ENCODE results near the gene MUS81. TPM values are rescaled to one million over a fixed set of nuclear protein-coding genes. Genes with fewer than 3 reads are reported as not detected.

The MUS81 gene
- total RNA-seq, 1 donor from 2014 or later, result 68.5 TPM

DNA sequence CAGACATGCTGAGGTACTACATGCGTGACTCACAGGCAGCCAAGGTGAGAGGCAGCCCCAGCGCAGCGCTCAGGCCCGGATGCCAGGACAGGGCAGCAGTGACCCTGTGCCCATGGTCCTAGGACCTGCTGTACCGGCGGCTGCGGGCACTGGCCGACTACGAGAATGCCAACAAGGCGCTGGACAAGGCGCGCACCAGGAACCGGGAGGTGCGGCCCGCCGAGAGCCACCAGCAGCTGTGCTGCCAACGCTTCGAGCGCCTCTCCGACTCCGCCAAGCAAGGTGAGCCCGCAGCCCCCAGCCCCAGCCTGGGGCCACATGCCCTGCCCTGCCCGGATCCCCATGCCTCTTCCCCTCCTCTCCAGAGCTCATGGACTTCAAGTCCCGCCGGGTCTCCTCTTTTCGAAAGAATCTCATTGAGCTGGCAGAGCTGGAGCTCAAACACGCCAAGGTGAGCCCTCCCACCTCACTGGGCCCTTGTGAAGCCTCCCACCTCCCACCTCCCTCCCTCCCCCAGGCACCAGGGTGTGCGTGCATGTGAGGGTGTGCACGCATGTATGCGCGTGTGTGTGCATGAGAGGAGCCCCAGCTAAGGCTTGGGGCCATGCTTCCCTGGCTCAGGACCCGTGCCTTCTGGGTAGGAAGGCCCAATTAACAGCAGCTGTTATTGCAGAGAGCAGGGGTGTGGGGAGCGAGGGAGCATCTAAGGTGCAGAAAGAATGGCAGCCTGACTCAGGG is 7.6 kb upstream of the MUS81 start:
- peaks cover 4% of the 10 kb centered on the region for H3K9me3 Mint-ChIP-seq (ENCODE audit: unreplicated experiment)
- TF ChIP-seq, protein P1, sequence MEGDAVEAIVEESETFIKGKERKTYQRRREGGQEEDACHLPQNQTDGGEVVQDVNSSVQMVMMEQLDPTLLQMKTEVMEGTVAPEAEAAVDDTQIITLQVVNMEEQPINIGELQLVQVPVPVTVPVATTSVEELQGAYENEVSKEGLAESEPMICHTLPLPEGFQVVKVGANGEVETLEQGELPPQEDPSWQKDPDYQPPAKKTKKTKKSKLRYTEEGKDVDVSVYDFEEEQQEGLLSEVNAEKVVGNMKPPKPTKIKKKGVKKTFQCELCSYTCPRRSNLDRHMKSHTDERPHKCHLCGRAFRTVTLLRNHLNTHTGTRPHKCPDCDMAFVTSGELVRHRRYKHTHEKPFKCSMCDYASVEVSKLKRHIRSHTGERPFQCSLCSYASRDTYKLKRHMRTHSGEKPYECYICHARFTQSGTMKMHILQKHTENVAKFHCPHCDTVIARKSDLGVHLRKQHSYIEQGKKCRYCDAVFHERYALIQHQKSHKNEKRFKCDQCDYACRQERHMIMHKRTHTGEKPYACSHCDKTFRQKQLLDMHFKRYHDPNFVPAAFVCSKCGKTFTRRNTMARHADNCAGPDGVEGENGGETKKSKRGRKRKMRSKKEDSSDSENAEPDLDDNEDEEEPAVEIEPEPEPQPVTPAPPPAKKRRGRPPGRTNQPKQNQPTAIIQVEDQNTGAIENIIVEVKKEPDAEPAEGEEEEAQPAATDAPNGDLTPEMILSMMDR (IDR thresholded peaks at IDR 0.05), result no peak
- DNase-seq (ENCODE audit: extremely low spot score, unreplicated experiment), result peak; percentile 85
- H3K4me3 Mint-ChIP-seq (ENCODE audit: unreplicated experiment), result no peak overlapping the region
- peaks cover 23% of the 10 kb centered on the region for H3K4me1 Mint-ChIP-seq (ENCODE audit: unreplicated experiment)
- no peak overlapping the region for H3K27ac Mint-ChIP-seq (ENCODE audit: unreplicated experiment)
- H3K36me3 Mint-ChIP-seq (ENCODE audit: unreplicated experiment), result peaks cover 49% of the 10 kb centered on the region
- no peaks in the 10 kb centered on the region for H3K27me3 Mint-ChIP-seq (ENCODE audit: unreplicated experiment)

DNA sequence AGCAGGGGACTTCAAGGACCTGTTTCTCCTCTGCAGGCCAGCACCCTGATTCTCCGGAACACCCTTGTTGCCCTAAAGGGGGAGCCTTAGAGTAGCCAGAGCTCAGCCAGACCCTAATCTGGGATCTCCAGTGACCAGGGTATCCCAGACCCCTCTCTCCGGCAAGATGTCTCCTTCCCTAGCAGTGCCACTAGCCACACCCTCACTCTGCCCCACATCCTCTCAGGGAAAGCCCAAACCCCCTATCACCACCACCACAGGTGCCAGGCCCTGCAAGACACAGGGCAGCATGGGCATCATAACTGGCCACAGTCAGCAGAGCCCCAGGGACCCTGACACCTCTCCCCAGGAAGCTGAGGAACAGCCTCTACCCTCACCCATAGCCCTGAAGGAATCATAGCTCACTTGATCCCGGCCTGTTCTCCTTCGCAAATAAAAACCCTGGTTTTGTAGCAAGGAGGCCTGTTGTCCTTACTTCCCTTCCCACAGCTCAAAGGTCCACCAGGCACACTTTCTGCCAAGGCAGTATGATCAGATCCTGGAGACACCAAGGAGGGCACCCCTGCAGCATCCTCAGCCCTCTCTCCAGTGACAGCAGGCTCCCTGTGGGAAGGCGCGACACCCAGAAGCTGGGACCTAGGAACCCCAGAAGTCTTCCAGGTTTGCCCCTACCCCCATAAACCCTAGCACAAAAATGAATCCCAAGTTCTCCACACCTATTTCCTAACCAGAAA is 6.8 kb upstream of the MUS81 start:
- Mint-ChIP-seq H3K36me3 (ENCODE audit: unreplicated experiment) (peaks cover 49% of the 10 kb centered on the region), H3K27me3 (ENCODE audit: unreplicated experiment) (no peaks in the 10 kb centered on the region), H3K9me3 (ENCODE audit: unreplicated experiment) (peaks cover 4% of the 10 kb centered on the region), H3K4me3 (ENCODE audit: unreplicated experiment) (no peak overlapping the region), H3K27ac (ENCODE audit: unreplicated experiment) (no peak overlapping the region), H3K4me1 (ENCODE audit: unreplicated experiment) (peaks cover 25% of the 10 kb centered on the region)
- TF ChIP-seq, protein P1 (IDR thresholded peaks at IDR 0.05), result no peak
- no peak for DNase-seq (ENCODE audit: extremely low spot score, unreplicated experiment)

DNA sequence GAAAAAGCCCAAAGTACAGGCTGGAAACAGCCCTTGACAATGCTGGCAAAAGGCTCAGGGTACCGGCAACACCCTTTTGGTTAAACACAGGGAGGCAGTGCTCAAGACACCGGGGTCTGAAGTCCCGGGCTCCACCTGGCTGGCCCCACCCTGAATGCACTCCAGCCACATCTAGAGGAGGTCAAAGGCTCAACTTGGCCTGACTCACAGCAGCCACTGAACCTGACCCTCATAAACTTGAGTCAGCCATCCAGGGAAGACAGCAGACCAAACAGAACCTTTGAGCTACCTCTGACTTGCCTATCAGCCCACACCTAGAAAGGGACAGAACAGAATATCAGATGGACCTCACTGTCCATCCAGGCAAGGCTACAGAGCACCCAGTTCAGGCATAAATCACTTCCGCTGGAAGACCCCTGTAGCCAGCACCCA is 6.1 kb upstream of the MUS81 start:
- H3K27ac Mint-ChIP-seq (ENCODE audit: unreplicated experiment), result no peak overlapping the region
- peaks cover 29% of the 10 kb centered on the region for H3K4me1 Mint-ChIP-seq (ENCODE audit: unreplicated experiment)
- peak overlapping the region; percentile 10 for H3K4me3 Mint-ChIP-seq (ENCODE audit: unreplicated experiment)
- DNase-seq (ENCODE audit: extremely low spot score, unreplicated experiment), result no peak
- no peaks in the 10 kb centered on the region for H3K27me3 Mint-ChIP-seq (ENCODE audit: unreplicated experiment)
- H3K9me3 Mint-ChIP-seq (ENCODE audit: unreplicated experiment), result peaks cover 4% of the 10 kb centered on the region
- H3K36me3 Mint-ChIP-seq (ENCODE audit: unreplicated experiment), result peaks cover 49% of the 10 kb centered on the region
- TF ChIP-seq, protein P1 (IDR thresholded peaks at IDR 0.05), result no peak

DNA sequence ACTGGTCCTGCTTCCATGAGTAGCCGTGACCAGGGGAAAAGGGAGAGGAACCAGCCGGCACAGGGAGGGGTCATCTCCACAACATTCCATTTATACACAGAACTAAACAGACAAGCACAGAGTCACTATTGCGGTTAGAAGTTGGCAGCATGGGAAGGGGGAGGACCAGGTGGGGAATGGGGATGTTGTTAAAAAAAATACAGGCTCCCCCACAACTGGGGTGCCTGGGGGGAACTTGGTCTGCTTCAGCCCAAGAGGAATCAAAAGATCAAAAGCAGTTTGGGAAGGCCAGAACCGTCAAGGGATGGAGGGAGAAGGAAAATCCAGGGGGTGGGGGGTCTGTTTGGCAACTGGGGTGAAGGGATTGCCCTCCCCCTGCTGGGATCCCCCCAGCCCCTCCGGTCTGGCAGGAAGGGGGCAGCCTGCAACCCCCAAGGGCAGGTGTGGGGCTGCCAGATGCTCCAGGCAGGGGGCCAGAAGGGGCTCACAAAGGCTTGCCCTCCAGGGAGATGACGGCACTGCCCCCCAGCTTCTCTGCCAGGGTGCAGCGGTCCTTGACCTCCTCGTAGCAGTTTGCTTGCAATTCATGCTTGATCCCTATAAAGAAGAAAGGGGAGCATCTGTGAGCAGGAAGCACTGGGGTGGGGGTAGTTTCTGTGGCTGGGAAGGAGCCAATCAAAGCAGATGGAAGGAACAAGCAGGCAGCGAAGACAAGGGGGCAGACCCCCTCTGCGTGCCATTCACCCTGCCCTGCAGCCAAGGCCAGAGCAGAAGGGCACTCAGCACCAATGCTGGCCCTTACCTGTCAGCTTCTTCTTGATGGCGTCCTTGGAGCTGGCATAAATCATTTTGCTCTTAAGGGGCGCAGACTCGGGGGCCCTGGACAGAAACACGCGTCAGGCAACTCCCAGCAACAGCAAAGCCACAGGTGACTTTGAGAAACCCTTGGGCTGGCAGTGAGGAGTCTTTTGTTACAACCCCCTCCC is 5.1 kb upstream of the MUS81 start:
- Mint-ChIP-seq H3K36me3 (ENCODE audit: unreplicated experiment) (peaks cover 47% of the 10 kb centered on the region), H3K9me3 (ENCODE audit: unreplicated experiment) (peaks cover 4% of the 10 kb centered on the region), H3K4me3 (ENCODE audit: unreplicated experiment) (peak overlapping the region; percentile 83), H3K4me1 (ENCODE audit: unreplicated experiment) (peaks cover 35% of the 10 kb centered on the region), H3K27me3 (ENCODE audit: unreplicated experiment) (no peaks in the 10 kb centered on the region), H3K27ac (ENCODE audit: unreplicated experiment) (no peak overlapping the region)
- TF ChIP-seq, protein P1 (IDR thresholded peaks at IDR 0.05), result no peak
- DNase-seq (ENCODE audit: extremely low spot score, unreplicated experiment), result no peak

Data from osteocyte (in vitro differentiated cells).